GM21381 (cell line): Measurements from ENCODE around the gene PPP1R9A.

Experiments used
- ATAC-seq: cut with Tn5 transposase; IDR thresholded peaks from one replicate; pipeline ENCODE4 v1.9.1; 2021; ENCODE audit warnings: mild to moderate bottlenecking, moderate library complexity; ENCODE audit not compliant: unreplicated experiment

The PPP1R9A gene

GRCh38 chr7:95191795-95192194 lies 284.4 kb downstream of the PPP1R9A start:
- ATAC-seq = no peak

- no peak for ATAC-seq
Measured at GRCh38 chr7:95198863-95199262, 291.5 kb downstream of the PPP1R9A start.

GRCh38 chr7:95199779-95200558 lies 292.6 kb downstream of the PPP1R9A start:
- no peak for ATAC-seq

- no peak for ATAC-seq
Measured at GRCh38 chr7:95200741-95201140, 293.3 kb downstream of the PPP1R9A start.

GRCh38 chr7:95201727-95202126 lies 294.3 kb downstream of the PPP1R9A start:
- no peak for ATAC-seq

GRCh38 chr7:95204618-95205017 lies 297.2 kb downstream of the PPP1R9A start:
- no peak for ATAC-seq

GRCh38 chr7:95205665-95206225 lies 298.4 kb downstream of the PPP1R9A start:
- no peak for ATAC-seq

GRCh38 chr7:95209276-95209675 lies 301.9 kb downstream of the PPP1R9A start:
- no peak for ATAC-seq

GRCh38 chr7:95209788-95210187 lies 302.4 kb downstream of the PPP1R9A start:
- ATAC-seq = no peak

GRCh38 chr7:95213148-95213547 lies 305.8 kb downstream of the PPP1R9A start:
- ATAC-seq = no peak

- ATAC-seq = no peak
Measured at GRCh38 chr7:95213809-95214492, 306.6 kb downstream of the PPP1R9A start.

GRCh38 chr7:95219721-95220120 lies 312.3 kb downstream of the PPP1R9A start:
- ATAC-seq = no peak

GRCh38 chr7:95220328-95220727 lies 312.9 kb downstream of the PPP1R9A start:
- no peak for ATAC-seq

GRCh38 chr7:95225301-95225700 lies 317.9 kb downstream of the PPP1R9A start:
- ATAC-seq = no peak

GRCh38 chr7:95229301-95229700 lies 321.9 kb downstream of the PPP1R9A start:
- no peak for ATAC-seq

GRCh38 chr7:95238252-95238943 lies 331.0 kb downstream of the PPP1R9A start:
- no peak for ATAC-seq

- no peak for ATAC-seq
Measured at GRCh38 chr7:95240921-95241320, 333.5 kb downstream of the PPP1R9A start.

- ATAC-seq = no peak
Measured at GRCh38 chr7:95242266-95242665, 334.9 kb downstream of the PPP1R9A start.

GRCh38 chr7:95244616-95245015 lies 337.2 kb downstream of the PPP1R9A start:
- ATAC-seq = no peak

GRCh38 chr7:95245828-95246500 lies 338.6 kb downstream of the PPP1R9A start:
- ATAC-seq = no peak

- ATAC-seq = peak; percentile 54
Measured at GRCh38 chr7:95246831-95247370, 339.5 kb downstream of the PPP1R9A start.
